Brain pericyte (primary cell): Measurements from ENCODE around the gene UBASH3B.

Experiments used
- DNase-seq: peaks from one replicate; pipeline ENCODE4 v3.0.0-alpha.2; 2012; ENCODE audit warnings: low read depth, low spot score

The UBASH3B gene

DNA sequence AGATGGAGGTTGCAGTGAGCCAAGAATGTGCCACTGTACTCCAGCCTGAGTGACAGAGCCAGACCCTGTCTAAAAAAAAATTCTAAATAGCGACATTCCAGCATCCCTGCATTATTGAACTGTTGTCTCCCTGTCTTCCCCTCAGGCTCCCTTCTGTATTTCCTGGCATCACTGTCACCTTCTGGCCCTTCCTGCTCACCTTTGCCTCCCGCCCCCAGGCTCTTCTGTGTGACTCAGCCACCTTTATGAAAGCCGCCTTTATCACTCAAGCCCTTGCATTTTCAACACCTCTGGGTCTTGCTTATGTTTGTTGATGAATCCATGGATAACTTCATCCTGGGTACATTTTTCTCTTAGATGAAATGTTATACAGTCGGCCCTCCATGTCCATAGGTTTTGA lies 21.1 kb downstream of the UBASH3B start:
- no peak for DNase-seq

DNA sequence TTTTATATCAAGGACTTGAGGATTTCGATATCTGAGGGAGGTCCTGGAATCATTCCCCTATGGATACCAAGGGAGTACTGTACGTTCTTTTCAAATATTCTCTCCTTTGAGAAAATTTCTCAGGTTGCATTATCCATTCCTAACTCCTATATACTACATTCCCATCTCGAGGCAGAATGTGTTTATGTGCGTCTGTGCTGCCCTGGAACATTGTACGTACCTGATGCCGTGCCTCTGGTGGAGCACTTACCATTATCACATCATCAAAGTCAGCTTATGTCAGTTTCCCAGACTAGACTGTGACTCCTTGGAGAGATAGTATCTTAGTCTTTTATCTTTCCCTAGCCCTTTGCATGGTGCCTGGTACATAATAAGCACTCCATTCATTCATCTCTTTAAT lies 21.7 kb downstream of the UBASH3B start:
- no peak for DNase-seq

DNA sequence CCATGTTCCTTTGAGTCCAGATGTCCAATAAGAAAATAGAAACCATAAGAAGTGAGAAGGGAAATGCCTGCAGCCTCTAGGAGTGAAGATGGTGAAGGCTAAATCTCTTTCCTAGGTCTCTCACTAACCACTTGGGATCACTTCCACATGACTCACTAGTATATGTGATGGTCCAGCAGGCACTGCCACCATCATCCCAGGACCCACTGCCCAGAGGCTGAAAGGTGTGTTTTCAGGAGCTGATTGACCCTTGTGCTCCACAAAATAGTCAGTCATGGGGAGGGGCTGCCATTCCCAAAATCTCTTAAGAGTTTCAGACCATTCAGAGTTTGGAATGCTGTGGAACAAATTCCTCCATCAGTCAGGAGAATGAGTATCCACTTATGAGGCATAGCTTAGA lies 22.9 kb downstream of the UBASH3B start:
- no peak for DNase-seq

DNA sequence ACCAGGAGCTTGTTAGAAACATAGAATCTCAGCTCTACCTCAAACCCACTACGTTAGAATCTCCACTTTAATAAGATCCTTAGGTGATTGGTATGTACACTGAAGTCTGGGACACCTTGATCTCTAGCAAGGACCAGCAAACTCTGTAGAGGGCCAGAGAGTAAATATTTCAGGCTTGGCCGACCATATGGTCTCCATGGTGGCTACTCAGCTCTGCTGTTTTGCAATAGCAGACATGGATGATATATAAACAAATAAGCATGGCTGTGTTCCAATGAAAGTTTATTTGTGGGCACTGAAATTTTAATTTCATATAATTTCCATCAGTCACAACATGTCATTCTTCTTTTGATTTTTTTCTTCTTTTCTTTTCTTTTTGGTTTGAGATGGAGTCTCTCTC lies 23.9 kb downstream of the UBASH3B start:
- DNase-seq = no peak

DNA sequence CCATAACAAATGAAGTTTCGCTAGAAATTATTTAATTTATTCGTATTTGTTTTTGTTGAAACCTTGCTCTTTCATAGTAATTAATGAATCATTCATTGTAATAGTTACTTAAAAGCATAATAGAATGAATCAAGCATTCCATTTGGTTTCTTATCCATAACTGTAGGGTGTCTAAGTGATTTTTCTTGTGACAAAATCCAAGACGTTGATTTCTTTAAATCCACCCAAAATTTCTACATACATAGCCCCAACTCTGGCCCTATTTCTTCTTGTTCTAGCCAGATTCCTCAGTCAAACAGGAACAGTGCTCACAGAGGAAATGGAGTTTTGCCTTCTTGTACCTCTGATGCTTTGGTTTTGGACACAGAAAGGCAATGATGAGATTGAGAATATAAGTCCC lies 25.5 kb downstream of the UBASH3B start:
- no peak for DNase-seq

DNA sequence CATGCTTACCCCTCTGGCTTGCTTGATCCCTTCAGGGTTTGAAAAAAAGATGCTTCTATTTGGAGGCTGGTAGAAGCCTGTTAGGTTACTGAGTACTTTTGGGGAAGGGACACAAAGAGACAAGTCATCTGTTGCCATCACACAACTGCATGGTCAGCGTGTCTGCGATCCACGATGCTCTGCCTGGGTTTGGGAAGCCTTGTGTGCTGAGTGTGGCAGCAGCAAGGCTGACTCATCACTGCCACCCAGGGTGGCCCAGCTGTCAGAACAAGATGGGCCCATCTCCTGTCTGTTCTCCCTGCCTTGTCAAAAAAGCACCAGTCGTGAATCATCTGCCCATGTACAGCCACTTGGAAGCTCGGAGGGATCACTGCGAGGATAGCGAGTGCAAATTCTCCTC lies 26.2 kb downstream of the UBASH3B start:
- no peak for DNase-seq

DNA sequence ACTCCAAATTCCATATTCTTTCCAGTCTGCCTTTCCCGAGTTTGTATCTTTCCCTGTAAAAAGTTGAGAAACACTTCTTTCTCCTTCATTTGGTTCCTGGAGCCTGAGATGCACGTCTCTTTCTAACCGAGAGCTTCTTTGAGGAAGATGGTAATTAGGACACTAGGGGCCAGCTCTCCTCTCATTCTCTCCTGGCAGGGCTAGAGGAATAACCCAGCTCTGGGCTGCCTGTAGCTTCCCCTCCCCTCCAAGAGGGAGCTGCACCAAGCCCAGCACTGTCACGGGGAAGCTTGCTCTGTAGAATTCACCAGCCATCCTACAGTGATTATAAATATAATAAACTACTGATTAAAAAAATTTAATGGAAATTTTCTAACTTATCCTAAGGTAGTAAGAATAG lies 26.9 kb downstream of the UBASH3B start:
- no peak for DNase-seq

DNA sequence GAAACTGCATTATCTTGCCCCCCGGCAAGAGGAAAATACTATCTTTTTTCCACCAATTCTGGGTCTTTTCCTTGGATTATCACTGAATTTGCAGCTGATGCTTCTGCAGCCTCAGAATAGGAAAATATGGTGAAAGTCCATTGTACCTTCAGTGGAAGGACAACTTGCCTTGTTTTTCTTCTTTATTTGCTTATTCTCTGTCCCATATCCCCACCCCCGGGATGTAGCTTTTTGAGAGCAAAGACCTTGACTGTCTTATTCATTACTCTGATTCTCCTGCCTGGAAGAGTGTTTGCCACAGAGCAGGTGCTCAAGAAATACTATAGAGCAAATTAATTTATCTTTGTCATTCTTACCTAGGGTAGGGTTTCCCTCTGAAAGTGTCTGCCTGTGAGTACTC lies 29.5 kb downstream of the UBASH3B start:
- DNase-seq = no peak

DNA sequence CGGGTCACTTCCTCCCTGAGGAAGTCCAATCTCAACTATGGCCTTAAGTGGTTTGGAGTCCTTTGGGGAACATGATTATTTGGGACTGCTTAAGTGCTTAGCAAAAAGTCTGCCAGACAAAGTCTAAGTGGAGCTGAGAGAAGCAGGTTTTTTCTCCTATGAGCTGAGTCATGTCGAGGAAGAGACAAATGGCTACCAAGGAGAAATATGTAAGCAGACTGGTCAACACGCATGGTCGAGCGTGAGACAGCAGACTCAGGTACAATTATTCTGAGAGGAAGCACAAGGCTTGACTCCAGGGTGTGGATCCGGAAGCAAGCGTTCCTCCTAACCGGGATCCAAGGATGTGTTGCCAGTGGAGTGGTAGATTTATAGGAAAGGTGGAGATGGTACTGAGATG lies 30.6 kb downstream of the UBASH3B start:
- no peak for DNase-seq

DNA sequence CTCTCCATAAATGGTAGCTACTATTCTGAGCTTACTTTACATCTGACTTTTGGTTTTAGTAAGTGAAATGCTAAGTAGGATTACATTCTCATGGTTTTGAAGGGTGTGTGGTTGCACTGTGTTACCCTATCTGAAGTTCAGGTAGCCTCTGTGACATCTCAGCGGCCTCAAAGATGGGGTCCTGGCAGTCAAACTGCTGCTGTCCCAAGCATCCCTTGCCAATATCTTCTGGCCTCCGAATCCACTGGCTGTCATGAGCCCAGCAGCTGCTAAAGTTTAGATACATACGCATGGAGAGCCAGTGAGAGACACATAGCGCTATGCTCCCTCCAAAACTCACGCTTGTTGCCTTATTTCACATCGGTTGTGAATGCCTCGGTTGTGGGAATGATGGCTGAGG lies 34.9 kb downstream of the UBASH3B start:
- no peak for DNase-seq

DNA sequence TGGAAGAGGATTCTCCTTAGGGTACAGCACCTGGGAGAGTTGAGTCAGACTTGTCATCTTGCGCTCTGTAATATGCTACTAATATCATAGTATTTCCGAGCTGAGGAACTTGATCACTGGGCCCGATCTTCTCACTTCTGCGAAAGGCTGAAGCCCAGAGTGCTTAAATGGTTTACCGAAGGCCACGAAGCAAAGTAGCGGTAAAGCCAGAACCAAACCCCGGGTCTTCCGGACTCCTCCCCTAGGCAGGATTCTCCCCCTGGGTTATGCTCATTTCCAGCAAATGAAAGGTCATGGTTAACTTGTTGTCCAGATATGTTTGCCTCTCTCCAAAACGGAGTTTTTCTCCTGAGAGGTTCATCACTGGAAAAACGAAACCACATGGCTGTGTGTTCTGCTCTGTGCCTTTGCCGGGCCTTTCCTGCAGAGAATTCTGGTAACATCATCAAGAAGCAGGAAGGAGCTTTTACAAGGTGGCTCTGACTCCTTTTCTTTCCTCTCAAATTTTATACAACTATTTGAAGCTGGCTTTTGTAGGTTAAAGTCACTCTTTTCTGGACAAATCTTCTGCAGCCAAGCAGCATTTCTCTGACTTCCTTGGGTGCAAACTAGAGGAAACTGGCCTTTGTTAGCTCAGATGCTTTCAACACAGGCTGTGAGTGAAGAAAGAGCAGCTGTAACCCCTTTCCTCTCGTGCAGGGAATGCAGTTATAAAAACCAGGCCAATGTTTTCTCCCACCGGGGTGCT lies 35.5 kb downstream of the UBASH3B start:
- no peak for DNase-seq

DNA sequence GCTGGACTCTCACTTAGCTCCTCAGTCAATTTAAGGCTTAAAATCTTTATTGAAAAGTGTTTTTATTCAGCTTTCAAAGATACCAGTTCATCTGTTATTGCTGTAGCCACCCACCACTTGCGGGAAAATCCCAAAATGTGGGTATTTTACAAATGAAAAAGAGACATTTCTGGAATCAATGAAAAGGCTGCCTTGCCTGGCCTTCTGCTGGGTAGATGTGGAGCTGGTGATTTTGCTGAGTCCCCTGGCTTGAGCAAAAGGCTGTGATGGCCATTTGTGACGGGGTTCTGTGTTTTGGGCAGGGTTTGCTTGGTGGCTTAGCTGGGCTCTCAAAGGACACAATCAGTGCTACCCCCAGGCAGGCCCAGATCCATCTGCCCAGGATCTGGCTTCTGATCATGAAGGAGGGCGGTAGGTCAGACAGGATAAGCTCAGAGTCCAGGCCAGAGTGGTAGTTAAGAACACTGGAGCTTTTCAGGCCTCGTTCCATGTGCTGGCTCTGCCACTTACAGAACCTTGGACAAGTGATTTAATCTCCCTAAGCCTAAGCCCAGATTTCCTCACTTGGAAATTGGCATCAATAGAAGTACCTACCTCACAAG lies 36.1 kb downstream of the UBASH3B start:
- no peak for DNase-seq

DNA sequence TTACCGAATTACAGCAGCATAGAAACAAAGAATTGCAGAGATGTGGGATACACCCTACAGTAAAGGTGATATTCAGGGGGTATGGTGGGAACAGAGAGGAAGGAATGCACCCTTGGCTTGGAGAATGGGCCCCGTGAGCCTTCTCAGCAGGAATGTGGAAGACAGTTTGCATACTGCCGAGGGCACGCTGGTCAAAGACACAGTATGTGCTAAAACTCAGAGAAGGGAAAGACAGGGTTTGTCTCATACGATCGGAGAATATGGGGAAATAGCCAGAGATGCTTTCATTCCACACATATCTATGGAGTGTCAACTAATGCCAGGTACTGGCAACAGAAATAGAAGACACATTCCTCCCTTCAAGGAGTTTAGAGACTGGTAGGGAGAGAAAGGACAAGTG lies 36.9 kb downstream of the UBASH3B start:
- no peak for DNase-seq

DNA sequence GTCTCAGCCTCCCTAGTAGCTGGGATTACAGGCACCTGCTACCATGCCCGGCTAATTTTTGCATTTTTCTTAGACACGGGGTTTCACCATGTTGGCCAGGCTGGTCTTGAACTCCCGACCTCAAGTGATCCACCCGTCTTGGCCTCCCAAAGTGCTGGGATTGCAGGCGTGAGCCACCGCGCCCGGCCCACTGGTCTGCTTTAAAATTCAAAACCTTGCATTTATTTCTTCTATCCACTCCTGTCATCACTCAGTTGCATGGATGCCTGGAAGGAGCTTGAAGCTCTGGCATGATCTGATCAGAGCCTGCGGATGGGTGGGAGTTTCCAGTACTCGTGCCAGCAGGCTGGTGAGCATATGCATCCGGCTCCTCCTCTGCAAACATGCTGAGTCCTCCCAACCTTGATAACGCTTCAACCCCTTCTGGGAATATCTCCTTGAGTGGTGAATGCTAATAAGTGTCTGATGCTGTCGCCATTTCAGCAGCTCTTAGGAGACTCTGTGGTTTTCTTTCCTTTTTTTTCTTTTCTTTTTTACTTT lies 39.6 kb downstream of the UBASH3B start:
- DNase-seq = no peak

DNA sequence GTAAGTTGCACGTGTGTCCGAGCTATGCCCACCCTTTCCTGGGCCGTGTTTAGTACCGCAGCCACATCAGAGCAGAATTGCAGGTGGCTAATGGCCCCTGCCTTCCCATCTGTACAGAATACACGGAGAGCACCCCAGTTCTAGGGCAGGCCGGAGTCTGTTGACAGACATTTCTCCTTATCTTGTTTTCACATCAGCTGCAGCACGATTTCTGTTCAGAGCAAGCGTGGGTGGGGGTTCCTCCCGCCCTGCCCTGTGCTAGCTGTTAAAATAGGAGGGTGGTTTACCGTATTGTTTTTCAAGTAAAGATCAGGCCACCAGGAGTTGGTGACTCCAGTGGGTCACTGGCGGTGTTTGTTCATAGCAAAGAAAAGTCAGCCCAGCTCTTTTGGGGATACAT lies 41.1 kb downstream of the UBASH3B start:
- no peak for DNase-seq

DNA sequence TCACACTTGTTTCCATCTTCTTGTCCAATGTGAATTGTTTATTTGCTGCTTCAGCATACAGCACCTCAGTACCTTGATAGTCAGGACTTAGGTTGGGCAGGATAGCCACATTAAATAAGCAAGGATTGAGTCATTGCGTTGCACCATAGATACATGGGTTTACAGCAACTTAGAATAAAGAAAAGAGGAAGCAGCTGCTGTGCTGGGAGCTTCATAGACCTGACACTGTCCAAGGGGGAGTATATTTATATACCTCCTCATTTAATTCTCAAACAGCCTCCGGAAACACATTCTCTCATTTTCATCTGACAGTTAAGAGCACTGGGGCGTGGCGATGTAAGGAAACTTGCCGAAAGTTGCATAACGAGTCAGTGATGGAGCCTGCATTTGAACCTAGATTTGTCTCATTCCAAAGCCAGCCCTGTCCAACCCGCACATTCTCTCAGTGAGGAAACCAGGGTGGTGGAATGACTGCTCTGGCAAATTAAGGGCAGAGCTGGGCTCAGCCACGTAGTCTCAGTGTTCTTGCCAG lies 42.2 kb downstream of the UBASH3B start:
- no peak for DNase-seq

DNA sequence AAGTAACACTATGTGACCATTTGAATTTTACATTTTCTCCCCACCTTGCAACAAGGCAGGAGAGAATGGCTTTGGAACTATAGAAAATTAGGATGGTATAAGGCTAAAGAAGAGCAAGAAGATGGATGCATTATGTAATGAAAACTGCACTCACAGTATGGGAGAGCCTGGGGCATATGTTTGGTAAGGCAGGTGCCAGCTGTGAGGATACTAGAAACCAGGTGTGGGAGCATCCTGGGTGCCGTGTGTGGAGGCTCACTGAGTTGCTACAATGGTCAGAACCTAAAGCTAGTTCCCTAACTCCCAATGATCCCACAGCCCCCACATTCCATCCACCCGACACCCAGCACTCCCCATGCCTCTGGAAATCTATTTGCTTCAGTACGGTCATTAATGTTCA lies 42.9 kb downstream of the UBASH3B start:
- no peak for DNase-seq

DNA sequence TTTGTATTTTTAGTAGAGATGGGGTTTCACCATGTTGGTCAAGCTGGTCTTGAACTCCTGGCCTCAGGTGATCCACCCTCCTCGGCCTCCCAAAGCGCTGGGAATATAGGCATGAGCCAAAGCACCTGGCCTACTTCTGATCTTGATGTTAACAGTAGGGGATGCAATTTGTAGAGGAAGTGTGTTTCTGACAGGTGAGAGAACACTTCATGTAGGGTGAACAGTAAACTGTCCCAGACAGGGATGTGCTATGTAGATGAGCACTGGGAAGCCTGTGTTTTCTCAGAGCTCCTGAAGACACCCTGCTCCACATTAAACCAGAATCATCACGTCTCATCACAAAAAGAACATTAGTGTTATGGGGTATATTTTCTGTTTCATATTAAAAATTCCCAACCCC lies 45.1 kb downstream of the UBASH3B start:
- DNase-seq = no peak

DNA sequence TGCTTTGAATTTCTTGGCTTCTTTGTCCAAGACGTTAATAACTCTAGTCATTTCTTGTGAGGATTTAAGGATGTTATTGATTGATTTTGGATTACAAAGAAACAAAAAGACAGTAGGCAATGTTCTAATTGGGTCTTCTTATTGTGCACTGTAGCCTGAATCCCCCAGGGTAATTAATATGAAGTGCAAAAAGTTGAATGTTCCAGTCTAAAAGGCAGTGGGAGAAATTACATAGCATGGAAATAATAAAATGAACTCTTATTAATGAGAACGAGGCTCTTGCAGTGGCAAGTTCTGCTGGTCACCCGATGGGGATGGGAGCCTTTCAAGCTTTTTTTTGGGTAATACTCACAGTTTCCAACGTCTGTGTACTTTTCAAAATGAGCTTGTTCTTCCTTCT lies 45.6 kb downstream of the UBASH3B start:
- no peak for DNase-seq

DNA sequence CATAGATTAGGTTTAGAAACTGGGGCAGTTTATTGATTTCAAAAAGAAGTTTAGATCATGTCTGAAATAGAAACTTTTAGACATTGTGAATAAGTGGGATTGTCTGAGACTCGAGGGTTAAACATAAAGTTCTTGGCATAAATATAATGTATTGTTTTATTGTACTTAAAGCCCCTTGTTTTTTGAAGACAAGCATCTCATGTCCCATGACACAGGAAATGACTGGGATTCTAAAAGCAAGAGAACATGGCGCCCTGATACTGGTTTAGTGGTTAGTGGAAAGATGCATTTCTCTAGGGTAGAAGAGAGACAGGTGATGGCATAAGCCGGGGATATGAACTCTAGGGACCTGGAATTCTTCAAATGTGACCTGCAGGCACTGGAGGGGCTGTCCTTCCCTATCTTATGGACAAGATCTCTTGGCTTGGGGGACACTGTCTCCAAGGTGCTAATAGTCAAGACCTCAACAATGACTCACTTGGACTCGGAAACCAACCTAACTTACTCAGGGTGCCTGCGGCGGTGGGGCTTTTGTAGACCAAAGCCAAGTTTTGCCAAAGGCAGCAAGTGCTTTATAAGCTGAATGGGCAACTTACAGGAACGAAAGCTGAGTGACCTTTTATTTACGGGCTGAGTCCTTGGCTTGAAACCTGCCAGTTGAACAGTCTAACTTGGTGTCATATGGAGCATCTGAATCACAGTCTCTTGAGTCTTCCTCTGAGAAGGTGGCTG lies 48.2 kb downstream of the UBASH3B start:
- no peak for DNase-seq

DNA sequence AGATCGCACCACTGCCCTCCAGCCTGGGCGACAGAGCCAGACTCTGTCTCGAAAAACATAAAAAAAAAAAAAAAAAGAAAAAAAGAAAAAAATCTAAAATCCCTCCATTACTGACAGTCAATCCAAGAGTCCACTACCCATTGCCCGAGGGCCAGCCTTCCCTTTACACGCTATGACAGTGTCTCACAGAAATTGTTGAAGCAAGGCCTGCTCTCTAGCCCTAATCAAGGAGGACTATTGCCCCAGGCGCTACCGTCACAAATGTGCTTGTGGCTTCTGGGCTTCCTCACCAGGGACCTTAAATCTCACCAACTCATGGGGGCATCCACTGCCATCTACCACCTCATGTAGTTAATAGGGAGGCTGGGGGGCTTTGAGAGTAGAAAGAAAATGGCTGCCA lies 49.9 kb downstream of the UBASH3B start:
- DNase-seq = no peak

DNA sequence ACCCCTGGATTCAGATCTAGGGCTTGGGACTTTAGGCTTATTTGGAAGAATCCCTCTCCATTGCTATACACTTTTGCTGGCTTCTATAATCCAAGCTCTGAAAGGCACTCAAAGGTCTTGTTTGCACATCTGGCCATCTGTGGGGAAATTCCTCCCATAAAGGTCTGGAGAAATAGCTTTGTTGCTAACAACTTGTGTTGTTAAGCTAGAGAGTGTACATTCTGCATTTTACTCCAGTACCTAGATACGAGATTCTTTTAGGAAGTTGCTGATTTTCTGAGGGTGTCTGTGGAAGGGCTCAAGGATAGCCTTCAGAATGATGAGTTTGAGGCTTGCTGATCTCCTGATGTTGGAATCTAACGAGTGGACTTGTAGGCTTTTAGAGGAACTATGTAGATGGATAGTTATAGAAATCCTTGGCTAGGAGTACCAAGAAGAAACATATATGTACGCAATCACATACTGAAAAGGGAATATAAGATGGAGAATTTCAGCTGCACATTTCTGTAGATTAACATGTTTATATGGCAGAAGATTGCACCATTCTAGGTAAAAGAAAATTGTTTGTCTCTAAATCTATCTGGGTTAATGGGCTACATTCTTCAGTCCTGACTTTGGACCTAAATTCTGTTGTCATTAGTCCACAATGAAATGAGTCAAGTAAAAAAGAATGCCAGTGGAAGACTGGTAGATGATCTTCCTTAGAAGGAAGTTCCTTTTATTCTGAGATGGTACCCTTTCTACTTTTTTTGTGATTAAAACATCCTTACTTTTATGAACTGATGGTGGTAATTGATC lies 51.0 kb downstream of the UBASH3B start:
- no peak for DNase-seq
